Prostate gland (tissue), 2 donors: ENCODE results near the gene TRMT1. TPM values are rescaled to one million over a fixed set of nuclear protein-coding genes. Genes with fewer than 3 reads are reported as not detected.

ENCODE experiments used
- DNase-seq: peaks from one replicate; pipeline ENCODE4 v3.0.0-alpha.2; 2019; ENCODE audit warnings: low spot score
- H3K27ac ChIP-seq, 2 donors: fragments of 200-600 bp; sonication (generic); 2 replicates each; pipeline ENCODE4 v1.5.1; 2017 to 2019
- H3K27me3 ChIP-seq: fragments of 200-600 bp; sonication (generic); replicated peaks from 2 replicates; pipeline ENCODE4 v1.5.1; 2019; ENCODE audit not compliant: insufficient read depth
- H3K36me3 ChIP-seq, 2 donors: fragments of 200-600 bp; sonication (generic); 1 replicate in 1 of 2; 2 replicates in 1 of 2; pipeline versions ENCODE4 v1.5.1 to v1.8.1; 2017 to 2019
- H3K4me1 ChIP-seq: fragments of 200-600 bp; sonication (generic); replicated peaks from 2 replicates; pipeline ENCODE4 v1.5.1; 2019
- H3K4me3 ChIP-seq, 2 donors: fragments of 200-600 bp; sonication (generic); 2 replicates each; pipeline ENCODE4 v1.5.1; 2017 to 2019
- H3K9me3 ChIP-seq: fragments of 200-600 bp; sonication (generic); 2 replicates; pipeline ENCODE4 v1.5.1; 2017
- POLR2A ChIP-seq: fragments of 450-650 bp; IDR thresholded peaks from one replicate; pipeline ENCODE4 v1.6.1; 2016; ENCODE audit warnings: antibody characterized with exemption, mild to moderate bottlenecking
- POLR2AphosphoS5 ChIP-seq: sonication (generic); formaldehyde crosslinking; IDR thresholded peaks from one replicate; pipeline ENCODE4 v1.6.1; 2017; ENCODE audit warnings: antibody characterized with exemption
- WGBS: methylation state at CpG from one replicate; pipeline ENCODE4 v1.1.5; 2018; 5-methylcytosine and 5-hydroxymethylcytosine counted together
- intact Hi-C: fragments of 100-400 bp; cut with DNase I; formaldehyde crosslinking; loops from one replicate; pipeline ENCODE4 v1.14.2; 2022
- total RNA-seq, 2 donors: library from RNA; depleted of rRNA; stranded (reverse); fragments of >200 nt; gene quantifications; one replicate each; pipeline ENCODE4 v1.1.0, GENCODE V29; 2016
- TF ChIP-seq, protein P1 (sequence below), 4 experiments: fragments of 200-600 bp in 2 of 4; fragments of 450-650 bp in 2 of 4; sonication (generic) in 2 of 4; IDR thresholded peaks; 1 replicate in 3 of 4; 2 replicates in 1 of 4; pipeline ENCODE4 v1.5.1; 2016 to 2019; ENCODE audit warnings: antibody characterized with exemption in 4 of 4, mild to moderate bottlenecking in 2 of 4, moderate library complexity in 2 of 4

The TRMT1 gene
- total RNA-seq, 2 donors from 2014 or later: 23.3 to 55.4 TPM

DNA sequence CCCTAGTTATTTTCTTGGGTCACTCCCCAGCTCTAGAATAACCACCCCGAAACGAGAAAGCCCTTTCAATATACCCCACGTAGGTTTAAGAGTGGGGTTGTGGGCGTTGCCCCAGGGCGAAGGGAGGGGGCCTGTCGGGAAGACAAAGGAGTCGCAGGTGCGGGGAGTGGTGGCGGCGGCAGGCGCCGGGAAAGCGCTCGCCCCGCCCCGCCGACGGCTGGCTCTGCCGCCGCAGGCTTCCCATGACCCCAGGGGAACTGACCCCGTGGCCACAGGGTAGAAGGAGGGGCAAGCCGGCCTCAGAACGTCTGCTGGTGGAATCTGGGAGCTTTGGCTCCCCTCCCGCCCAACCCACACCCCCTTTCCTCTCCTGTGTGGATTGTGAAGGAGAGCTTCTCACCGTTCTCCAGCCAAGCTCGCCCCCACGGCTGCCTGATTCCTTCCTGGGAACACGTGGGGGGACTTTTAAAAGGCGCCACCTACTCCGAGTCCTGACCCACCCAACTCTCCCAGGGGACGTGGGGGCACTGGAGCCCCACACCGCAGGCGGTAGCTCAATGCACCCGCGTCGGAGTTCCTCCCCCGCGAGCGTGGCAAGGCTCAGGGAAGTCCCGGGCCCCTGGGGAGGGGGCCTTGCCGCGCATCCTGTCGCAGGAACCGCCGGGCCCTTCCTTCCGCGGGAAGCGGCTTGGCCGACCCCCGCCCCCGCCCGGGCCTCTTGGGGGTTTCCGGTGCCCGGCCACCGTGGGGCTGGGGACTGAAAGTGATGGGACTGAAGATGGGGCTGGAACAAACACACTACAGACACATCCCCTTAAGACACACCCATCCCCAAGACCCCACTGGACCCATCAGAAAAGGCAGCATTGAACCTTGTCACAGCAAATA, 39.2 kb upstream of the TRMT1 start:
- Histone ChIP-seq H3K4me1 (peaks cover 6% of the 10 kb centered on the region), H3K9me3 (no peaks in the 10 kb centered on the region), H3K27ac (peak overlapping the region; percentile 98 to 100), H3K27me3 (no peaks in the 10 kb centered on the region), H3K36me3 (no peaks in the 10 kb centered on the region), H3K4me3 (peak overlapping the region; percentile 83 to 89)
- intact Hi-C loops: loop anchor here (10.0 kb wide), 1 partner anchor 709 kb away; no protein-coding TSS in a partner anchor
- peak; percentile 37 for DNase-seq
- 7% methylated on average over 49 of the region's 55 CpGs for WGBS
- TF ChIP-seq, protein P1, sequence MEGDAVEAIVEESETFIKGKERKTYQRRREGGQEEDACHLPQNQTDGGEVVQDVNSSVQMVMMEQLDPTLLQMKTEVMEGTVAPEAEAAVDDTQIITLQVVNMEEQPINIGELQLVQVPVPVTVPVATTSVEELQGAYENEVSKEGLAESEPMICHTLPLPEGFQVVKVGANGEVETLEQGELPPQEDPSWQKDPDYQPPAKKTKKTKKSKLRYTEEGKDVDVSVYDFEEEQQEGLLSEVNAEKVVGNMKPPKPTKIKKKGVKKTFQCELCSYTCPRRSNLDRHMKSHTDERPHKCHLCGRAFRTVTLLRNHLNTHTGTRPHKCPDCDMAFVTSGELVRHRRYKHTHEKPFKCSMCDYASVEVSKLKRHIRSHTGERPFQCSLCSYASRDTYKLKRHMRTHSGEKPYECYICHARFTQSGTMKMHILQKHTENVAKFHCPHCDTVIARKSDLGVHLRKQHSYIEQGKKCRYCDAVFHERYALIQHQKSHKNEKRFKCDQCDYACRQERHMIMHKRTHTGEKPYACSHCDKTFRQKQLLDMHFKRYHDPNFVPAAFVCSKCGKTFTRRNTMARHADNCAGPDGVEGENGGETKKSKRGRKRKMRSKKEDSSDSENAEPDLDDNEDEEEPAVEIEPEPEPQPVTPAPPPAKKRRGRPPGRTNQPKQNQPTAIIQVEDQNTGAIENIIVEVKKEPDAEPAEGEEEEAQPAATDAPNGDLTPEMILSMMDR (IDR thresholded peaks at IDR 0.05): peak in 1 of 4 experiments; percentile 8
- no peak for TF ChIP-seq POLR2AphosphoS5

DNA sequence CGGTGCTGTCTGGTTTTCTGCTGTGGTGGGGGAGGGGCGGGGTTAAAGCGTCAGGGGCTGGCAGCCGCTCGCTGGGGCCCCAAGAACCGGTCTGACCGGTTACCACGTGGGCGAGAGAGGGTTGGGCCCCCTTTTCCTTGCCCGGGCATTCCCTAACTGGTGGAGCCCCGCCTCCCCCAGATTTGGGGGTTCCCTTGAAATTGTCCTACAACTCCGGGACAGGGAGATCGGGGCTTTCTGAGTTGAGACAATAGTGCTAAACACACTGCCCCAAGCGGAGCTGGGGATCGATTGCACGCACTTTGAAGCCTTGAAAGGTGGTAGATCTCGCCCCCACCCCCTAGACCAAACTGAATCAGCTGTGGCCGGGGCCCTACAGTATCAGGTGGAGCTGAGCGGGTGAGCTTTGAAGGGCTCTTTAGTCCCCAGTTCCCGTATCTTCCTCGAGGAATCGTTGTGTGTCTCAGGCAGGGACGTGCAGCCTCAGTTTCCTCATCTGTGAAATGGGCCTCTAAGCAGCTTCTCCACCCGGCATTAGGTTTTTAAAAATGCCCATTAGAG, 38.5 kb upstream of the TRMT1 start:
- TF ChIP-seq POLR2A: peak; percentile 27
- TF ChIP-seq POLR2AphosphoS5: peak; percentile 79
- TF ChIP-seq, protein P1 (IDR thresholded peaks at IDR 0.05): no peak
- Histone ChIP-seq H3K4me3 (peak overlapping the region; percentile 83 to 89), H3K27ac (peak overlapping the region; percentile 98 to 100), H3K36me3 (no peaks in the 10 kb centered on the region), H3K27me3 (no peaks in the 10 kb centered on the region), H3K9me3 (no peaks in the 10 kb centered on the region), H3K4me1 (peaks cover 6% of the 10 kb centered on the region)
- DNase-seq: peak; percentile 91
- 4% methylated on average over 24 of the region's 24 CpGs for WGBS
- intact Hi-C loops: loop anchor here (5.0 to 10.0 kb wide), 2 partner anchors 107 to 710 kb away; no protein-coding TSS in a partner anchor

DNA sequence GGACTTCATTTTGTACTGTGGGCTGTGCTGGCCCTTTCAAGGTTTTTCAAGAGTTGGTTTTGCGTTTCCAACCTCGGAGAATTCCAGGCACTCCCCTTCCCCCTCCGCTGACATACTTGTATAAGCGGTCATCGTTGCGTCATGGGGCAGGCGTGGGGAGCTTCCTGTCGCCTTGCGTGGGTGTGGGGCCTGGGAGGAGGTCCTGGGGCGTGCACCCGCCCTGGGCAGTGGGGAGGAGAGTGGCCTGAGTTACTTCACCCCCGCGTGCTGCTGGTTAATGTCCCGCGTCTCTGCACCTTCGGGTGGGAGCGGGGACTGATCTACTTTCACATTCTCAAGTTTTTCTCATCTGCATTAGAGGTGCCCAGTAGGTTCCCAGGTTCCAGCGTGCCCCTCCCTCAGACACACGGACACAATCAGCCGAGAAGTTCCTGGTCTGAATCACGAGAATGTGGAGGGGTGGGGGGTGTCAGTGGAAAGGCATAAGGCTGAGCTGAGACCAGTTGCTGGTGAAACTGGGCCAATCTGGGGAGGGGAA, 37.8 kb upstream of the TRMT1 start:
- no peaks in the 10 kb centered on the region for H3K36me3 ChIP-seq
- H3K27me3 ChIP-seq: no peaks in the 10 kb centered on the region
- peak; percentile 91 for DNase-seq
- peak overlapping the region; percentile 98 to 100 for H3K27ac ChIP-seq
- TF ChIP-seq POLR2A: peak; percentile 81
- TF ChIP-seq, protein P1 (IDR thresholded peaks at IDR 0.05): no peak
- TF ChIP-seq POLR2AphosphoS5: peak; percentile 93
- 0% methylated on average over 21 of the region's 21 CpGs for WGBS
- intact Hi-C loops: loop anchor here (5.0 to 10.0 kb wide), 2 partner anchors 108 to 710 kb away; no protein-coding TSS in a partner anchor
- no peaks in the 10 kb centered on the region for H3K9me3 ChIP-seq
- peaks cover 6% of the 10 kb centered on the region for H3K4me1 ChIP-seq
- H3K4me3 ChIP-seq: peak overlapping the region; percentile 83 to 89

DNA sequence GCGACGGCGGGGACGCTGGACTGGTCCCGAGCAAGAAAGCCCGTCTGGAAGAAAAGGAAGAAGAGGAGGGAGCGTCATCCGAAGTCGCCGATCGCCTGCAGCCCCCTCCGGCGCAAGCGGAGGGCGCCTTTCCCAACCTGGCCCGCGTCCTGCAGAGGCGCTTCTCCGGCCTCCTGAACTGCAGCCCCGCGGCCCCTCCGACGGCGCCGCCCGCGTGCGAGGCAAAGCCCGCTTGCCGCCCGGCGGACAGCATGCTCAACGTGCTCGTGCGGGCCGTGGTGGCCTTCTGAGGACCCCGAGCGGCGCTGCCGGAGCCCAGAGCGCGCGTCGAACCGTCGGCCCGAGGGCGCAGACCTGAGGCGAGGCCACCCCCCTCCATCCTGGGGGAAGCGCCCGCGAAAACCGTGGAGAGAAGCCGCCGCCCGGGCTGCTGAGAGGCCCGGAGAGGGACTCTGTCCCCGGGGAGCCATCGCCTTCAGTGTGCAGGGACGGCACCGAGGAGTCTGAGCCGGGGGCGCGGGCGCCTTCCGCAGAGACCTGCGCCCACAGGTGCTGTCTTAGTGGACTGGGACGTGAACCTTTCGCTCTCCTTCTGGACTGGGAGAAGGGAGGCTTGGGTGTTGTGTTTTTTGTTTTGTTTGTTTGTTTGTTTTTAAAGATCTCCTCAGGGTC, 37.2 kb upstream of the TRMT1 start:
- no peaks in the 10 kb centered on the region for H3K36me3 ChIP-seq
- no peaks in the 10 kb centered on the region for H3K9me3 ChIP-seq
- TF ChIP-seq POLR2A (no peak), POLR2AphosphoS5 (no peak)
- TF ChIP-seq, protein P1 (IDR thresholded peaks at IDR 0.05): no peak
- intact Hi-C loops: loop anchor here (5.0 to 10.0 kb wide), 2 partner anchors 109 to 711 kb away; no protein-coding TSS in a partner anchor
- under 1% methylated on average over 55 of the region's 69 CpGs for WGBS
- no peaks in the 10 kb centered on the region for H3K27me3 ChIP-seq
- H3K27ac ChIP-seq: peak overlapping the region; percentile 98 to 100
- H3K4me3 ChIP-seq: peak overlapping the region; percentile 83 to 89
- H3K4me1 ChIP-seq: peaks cover 6% of the 10 kb centered on the region
- no peak for DNase-seq
